ENCODE measurements around the gene TOP3A.

TOP3A gene

GRCh38 chr17:18331879-18332278 lies 17.1 kb upstream of the TOP3A start:
- H3K4me3 ChIP-seq (ENCODE audit: low read depth, low read length) = no peak overlapping the region
- no peak for DNase-seq (ENCODE audit: low read depth)
- TF ChIP-seq CTCF (IDR thresholded peaks at IDR 0.05; ENCODE audit: low read depth, low read length, missing control alignments) = no peak

- no peak for DNase-seq (ENCODE audit: low read depth)
- no peak for TF ChIP-seq CTCF (IDR thresholded peaks at IDR 0.05; ENCODE audit: low read depth, low read length, missing control alignments)
- H3K4me3 ChIP-seq (ENCODE audit: low read depth, low read length) = no peak overlapping the region
These were observed 13.9 kb upstream of the TOP3A start for GRCh38 chr17:18328643-18329204.

- no peak for TF ChIP-seq CTCF (IDR thresholded peaks at IDR 0.05; ENCODE audit: low read depth, low read length, missing control alignments)
- no peak for DNase-seq (ENCODE audit: low read depth)
These were observed 12.8 kb upstream of the TOP3A start for GRCh38 chr17:18327556-18327955.

GRCh38 chr17:18327093-18327492 lies 12.3 kb upstream of the TOP3A start:
- no peak for TF ChIP-seq CTCF (IDR thresholded peaks at IDR 0.05; ENCODE audit: low read depth, low read length, missing control alignments)
- no peak overlapping the region for H3K4me3 ChIP-seq (ENCODE audit: low read depth, low read length)
- no peak for DNase-seq (ENCODE audit: low read depth)

More at GRCh38 chr17:18327556-18327955, 12.8 kb upstream of the TOP3A start:
- no peak overlapping the region for H3K4me3 ChIP-seq (ENCODE audit: low read depth, low read length)

- TF ChIP-seq CTCF (IDR thresholded peaks at IDR 0.05; ENCODE audit: low read depth, low read length, missing control alignments) = no peak
- H3K4me3 ChIP-seq (ENCODE audit: low read depth, low read length) = no peak overlapping the region
- DNase-seq (ENCODE audit: low read depth) = no peak
These were observed 11.8 kb upstream of the TOP3A start for GRCh38 chr17:18326572-18326971.

GRCh38 chr17:18326039-18326438 lies 11.2 kb upstream of the TOP3A start:
- no peak for DNase-seq (ENCODE audit: low read depth)
- H3K4me3 ChIP-seq (ENCODE audit: low read depth, low read length) = no peak overlapping the region
- no peak for TF ChIP-seq CTCF (IDR thresholded peaks at IDR 0.05; ENCODE audit: low read depth, low read length, missing control alignments)
